ENCODE data around the gene MYMX. TPM values are rescaled to one million over a fixed set of nuclear protein-coding genes. Genes with fewer than 3 reads are reported as not detected.
A peak's percentile ranks its signal among the peaks of the same experiment; 100 is the strongest.

MYMX gene
- total RNA-seq, 2 experiments from 2014 or later, result not detected

GRCh38 chr6:44260451-44261297 is 43.9 kb downstream of the MYMX start:
- Mint-ChIP-seq H3K4me1 (ENCODE audit: low read depth) (peaks cover 52% of the 10 kb centered on the region), H3K36me3 (ENCODE audit: low read depth) (peaks cover 42% of the 10 kb centered on the region), H3K27me3 (no peaks in the 10 kb centered on the region), H3K4me3 (no peak overlapping the region), H3K9me3 (no peaks in the 10 kb centered on the region), H3K27ac (peak overlapping the region; percentile 66)
- ChIA-PET CTCF (interaction anchor here (1.4 kb wide), 1 partner anchor 44 kb away, joined by 5 read pairs; no protein-coding TSS in a partner anchor), POLR2A (interaction anchor here (17.2 kb wide), 1 partner anchor 15 kb away, joined by 486 read pairs; the partner anchor contains the start of gene HSP90AB1)
- ATAC-seq (no peak), DNase-seq (no peak)
- TF ChIP-seq CTCF (IDR thresholded peaks at IDR 0.05), result no peak
- intact Hi-C loops (cut with micrococcal nuclease), result no loop called here

- H3K4me3 Mint-ChIP-seq, result no peak overlapping the region
These were observed 44.9 kb downstream of the MYMX start for GRCh38 chr6:44261581-44261980.

GRCh38 chr6:44262467-44263353 is 46.0 kb downstream of the MYMX start:
- Mint-ChIP-seq H3K9me3 (no peaks in the 10 kb centered on the region), H3K36me3 (ENCODE audit: low read depth) (peaks cover 40% of the 10 kb centered on the region), H3K27me3 (no peaks in the 10 kb centered on the region), H3K4me3 (peak overlapping the region; percentile 95), H3K4me1 (ENCODE audit: low read depth) (peaks cover 54% of the 10 kb centered on the region), H3K27ac (peak overlapping the region; percentile 95)
- intact Hi-C loops (cut with micrococcal nuclease), result no loop called here
- peak; percentile 0 for ATAC-seq
- CTCF ChIA-PET, result interaction anchor here (0.9 to 1.5 kb wide), 8 partner anchors 8 to 163 kb away, joined by 3 to 6 read pairs (median 4); no protein-coding TSS in a partner anchor
- POLR2A ChIA-PET, result interaction anchor here (0.6 to 17.2 kb wide), 7 partner anchors 8 to 50 kb away, joined by 3 to 486 read pairs (median 4); partner anchors contain the start of gene HSP90AB1
- DNase-seq, result no peak
- no peak for TF ChIP-seq CTCF (IDR thresholded peaks at IDR 0.05)

More at GRCh38 chr6:44261581-44261980, 44.9 kb downstream of the MYMX start:
- H3K9me3 Mint-ChIP-seq, result no peaks in the 10 kb centered on the region
- intact Hi-C loops (cut with micrococcal nuclease), result no loop called here
- ChIA-PET CTCF (interaction anchor here (0.9 to 1.5 kb wide), 8 partner anchors 8 to 161 kb away, joined by 3 to 6 read pairs (median 4); partner anchors contain the start of gene AARS2), POLR2A (interaction anchor here (0.9 to 17.2 kb wide), 5 partner anchors 8 to 47 kb away, joined by 3 to 486 read pairs (median 11); partner anchors contain the start of gene HSP90AB1)
- H3K36me3 Mint-ChIP-seq (ENCODE audit: low read depth), result peaks cover 41% of the 10 kb centered on the region
- ATAC-seq, result no peak
- no peak for TF ChIP-seq CTCF (IDR thresholded peaks at IDR 0.05)
- H3K27ac Mint-ChIP-seq, result no peak overlapping the region
- H3K4me1 Mint-ChIP-seq (ENCODE audit: low read depth), result peaks cover 49% of the 10 kb centered on the region
- H3K27me3 Mint-ChIP-seq, result no peaks in the 10 kb centered on the region
- DNase-seq, result no peak

- Mint-ChIP-seq H3K36me3 (ENCODE audit: low read depth) (peaks cover 36% of the 10 kb centered on the region), H3K27ac (peak overlapping the region; percentile 95), H3K4me1 (ENCODE audit: low read depth) (peaks cover 48% of the 10 kb centered on the region), H3K27me3 (no peaks in the 10 kb centered on the region), H3K4me3 (peak overlapping the region; percentile 95), H3K9me3 (no peaks in the 10 kb centered on the region)
- DNase-seq (peak; percentile 48), ATAC-seq (peak; percentile 17)
- TF ChIP-seq CTCF (IDR thresholded peaks at IDR 0.05), result no peak
- intact Hi-C loops (cut with micrococcal nuclease), result no loop called here
- POLR2A ChIA-PET, result interaction anchor here (0.6 to 17.2 kb wide), 10 partner anchors 8 to 124 kb away, joined by 3 to 486 read pairs (median 4); partner anchors contain the start of genes CDC5L and HSP90AB1
- CTCF ChIA-PET, result interaction anchor here (0.9 to 2.0 kb wide), 6 partner anchors 9 to 91 kb away, joined by 3 to 10 read pairs (median 5); partner anchors contain the start of genes HSP90AB1 and SLC29A1
These were observed 46.8 kb downstream of the MYMX start for GRCh38 chr6:44263354-44264100.
